OCI-LY3 (cell line): Measurements from ENCODE around the gene GPR32.
"Not testable (repeated sequence)": the region's sequence is repeated elsewhere in the genome, so short reads cannot be mapped to it uniquely, and the experiment has no call there.

ENCODE experiments used
- EZH2phosphoT487 ChIP-seq: fragments of 200-600 bp; shearing (Covaris generic); IDR thresholded peaks from 2 replicates; pipeline ENCODE4 v1.6.1; 2018; ENCODE audit warnings: antibody characterized with exemption, mixed run types, low read depth
- TF ChIP-seq, protein P1 (sequence below): fragments of 200-600, 300-600 bp; sonication (generic); IDR thresholded peaks from 2 replicates; pipeline ENCODE4 v1.5.1; 2014; ENCODE audit warnings: antibody characterized with exemption, low read length, low read depth

DNA sequence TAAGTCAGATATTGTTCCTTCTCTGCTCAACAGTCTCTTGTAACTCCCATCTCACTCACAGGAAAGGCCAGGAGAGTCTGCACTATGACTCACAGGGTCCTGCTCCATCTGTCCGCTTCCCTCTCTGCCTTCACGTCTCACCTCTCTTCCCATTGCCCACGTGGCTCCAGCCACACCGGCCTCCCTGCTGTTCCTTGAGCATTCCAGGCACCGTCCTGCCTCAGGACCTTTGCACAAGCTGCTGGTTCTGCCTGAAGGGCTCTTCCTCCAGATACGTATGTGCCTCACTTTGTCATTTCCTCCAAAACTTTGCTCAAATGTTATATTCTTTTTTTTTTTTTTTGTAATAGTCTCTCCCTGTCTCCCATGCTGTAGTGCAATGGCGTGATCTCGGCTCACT is 14.0 kb upstream of the GPR32 start:
- TF ChIP-seq, protein P1, sequence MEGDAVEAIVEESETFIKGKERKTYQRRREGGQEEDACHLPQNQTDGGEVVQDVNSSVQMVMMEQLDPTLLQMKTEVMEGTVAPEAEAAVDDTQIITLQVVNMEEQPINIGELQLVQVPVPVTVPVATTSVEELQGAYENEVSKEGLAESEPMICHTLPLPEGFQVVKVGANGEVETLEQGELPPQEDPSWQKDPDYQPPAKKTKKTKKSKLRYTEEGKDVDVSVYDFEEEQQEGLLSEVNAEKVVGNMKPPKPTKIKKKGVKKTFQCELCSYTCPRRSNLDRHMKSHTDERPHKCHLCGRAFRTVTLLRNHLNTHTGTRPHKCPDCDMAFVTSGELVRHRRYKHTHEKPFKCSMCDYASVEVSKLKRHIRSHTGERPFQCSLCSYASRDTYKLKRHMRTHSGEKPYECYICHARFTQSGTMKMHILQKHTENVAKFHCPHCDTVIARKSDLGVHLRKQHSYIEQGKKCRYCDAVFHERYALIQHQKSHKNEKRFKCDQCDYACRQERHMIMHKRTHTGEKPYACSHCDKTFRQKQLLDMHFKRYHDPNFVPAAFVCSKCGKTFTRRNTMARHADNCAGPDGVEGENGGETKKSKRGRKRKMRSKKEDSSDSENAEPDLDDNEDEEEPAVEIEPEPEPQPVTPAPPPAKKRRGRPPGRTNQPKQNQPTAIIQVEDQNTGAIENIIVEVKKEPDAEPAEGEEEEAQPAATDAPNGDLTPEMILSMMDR, result not testable (repeated sequence)
- not testable (repeated sequence) for TF ChIP-seq EZH2phosphoT487
